ENCODE measurements around the gene ZNF18.

ZNF18 gene, protein sequence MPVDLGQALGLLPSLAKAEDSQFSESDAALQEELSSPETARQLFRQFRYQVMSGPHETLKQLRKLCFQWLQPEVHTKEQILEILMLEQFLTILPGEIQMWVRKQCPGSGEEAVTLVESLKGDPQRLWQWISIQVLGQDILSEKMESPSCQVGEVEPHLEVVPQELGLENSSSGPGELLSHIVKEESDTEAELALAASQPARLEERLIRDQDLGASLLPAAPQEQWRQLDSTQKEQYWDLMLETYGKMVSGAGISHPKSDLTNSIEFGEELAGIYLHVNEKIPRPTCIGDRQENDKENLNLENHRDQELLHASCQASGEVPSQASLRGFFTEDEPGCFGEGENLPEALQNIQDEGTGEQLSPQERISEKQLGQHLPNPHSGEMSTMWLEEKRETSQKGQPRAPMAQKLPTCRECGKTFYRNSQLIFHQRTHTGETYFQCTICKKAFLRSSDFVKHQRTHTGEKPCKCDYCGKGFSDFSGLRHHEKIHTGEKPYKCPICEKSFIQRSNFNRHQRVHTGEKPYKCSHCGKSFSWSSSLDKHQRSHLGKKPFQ

GRCh38 chr17:11997147-11997971 is at the start of gene ZNF18:
Gene ZNF18 (minus strand): TSS chr17:11997475. CDS start chr17:11992829, 4,646 bp downstream.
- peak; percentile 40 for DNase-seq

DNA sequence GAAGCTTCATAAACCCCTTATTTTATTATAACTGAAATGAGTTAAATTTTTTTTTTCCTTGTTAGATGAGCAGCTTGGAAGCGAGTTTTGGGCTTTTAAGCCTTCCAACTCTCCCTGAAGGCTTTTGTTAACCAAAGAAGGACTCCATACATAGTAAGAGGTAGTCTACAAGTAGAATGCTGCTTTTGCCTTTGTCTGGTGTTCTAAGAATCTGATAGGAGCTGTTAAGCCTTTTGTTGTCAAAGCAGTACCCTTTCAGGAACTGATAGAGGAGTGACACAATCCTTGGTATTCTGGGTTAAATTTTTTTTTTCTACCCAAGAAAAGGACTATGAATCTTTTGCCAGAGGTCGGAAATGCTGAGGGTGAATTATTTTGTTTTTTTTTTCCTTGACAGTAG is 49.5 kb upstream of the ZNF18 start:
- DNase-seq = no peak

DNA sequence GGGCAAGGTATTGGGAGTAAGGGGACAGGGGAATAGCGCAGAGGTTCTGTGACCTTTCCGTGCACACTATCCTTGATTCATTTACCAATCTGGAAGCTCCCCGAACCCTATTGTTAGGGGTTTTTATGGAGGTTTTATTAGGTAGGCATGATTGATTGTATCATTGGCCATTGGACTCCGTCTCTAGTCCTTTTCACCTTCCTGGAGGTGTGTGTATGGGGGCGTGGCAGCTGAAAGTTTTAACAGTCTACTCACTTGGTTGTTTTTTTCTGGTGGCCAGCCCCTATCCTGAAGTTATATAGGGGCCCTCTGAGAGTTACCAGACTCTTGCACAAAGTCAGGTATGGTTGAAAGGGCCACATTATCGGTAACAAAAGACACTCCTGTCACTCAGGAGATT is 46.4 kb upstream of the ZNF18 start:
- DNase-seq = no peak

DNA sequence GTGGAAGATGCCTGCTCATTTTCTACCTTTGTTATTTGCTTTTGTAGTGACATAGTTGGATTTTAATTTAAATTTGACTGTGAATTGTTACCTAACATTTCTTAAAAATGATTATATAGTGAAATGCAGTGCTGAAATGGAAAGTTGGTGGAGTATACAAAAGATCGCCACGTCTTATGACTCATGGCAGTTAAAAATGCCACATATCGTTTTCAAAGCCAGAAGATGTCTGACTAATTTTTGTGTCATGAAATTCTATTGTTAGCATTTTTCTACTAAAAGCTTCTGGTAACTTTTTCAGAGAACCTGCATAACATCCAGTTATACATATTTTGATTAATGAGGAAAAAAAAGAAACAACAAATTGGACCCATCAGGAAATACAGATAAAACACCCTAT is 44.0 kb upstream of the ZNF18 start:
- DNase-seq = no peak

- DNase-seq = no peak
These were observed 43.2 kb upstream of the ZNF18 start for GRCh38 chr17:12040478-12040877.

GRCh38 chr17:12037970-12038369 is 40.7 kb upstream of the ZNF18 start:
- DNase-seq = no peak

- no peak for DNase-seq
These were observed 38.4 kb upstream of the ZNF18 start for GRCh38 chr17:12035673-12036072.

GRCh38 chr17:12034538-12034937 is 37.3 kb upstream of the ZNF18 start:
- DNase-seq = no peak

- no peak for DNase-seq
These were observed 31.3 kb upstream of the ZNF18 start for GRCh38 chr17:12028611-12029010.

- DNase-seq = no peak
These were observed 30.4 kb upstream of the ZNF18 start for GRCh38 chr17:12027658-12028057.

DNA sequence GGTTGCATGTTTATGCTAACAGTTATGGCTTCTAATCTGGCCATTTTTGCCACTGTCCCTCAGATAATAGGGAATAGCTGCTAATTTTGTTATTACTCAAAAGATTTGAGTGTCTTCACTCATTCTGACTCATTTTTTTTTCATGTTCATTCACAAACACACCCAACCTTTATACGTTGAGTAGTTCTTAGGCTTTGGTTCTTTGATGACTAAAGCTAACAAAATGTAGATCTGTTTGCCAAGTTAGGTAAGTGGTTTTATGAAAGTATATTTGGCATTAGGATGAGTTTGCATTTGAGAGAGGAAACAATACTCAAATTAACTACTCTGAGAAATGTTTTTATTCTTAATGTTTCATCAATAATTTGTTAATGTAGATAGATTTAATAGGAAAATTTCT is 27.1 kb upstream of the ZNF18 start:
- no peak for DNase-seq

- DNase-seq = no peak
These were observed 25.0 kb upstream of the ZNF18 start for GRCh38 chr17:12022310-12022709.

DNA sequence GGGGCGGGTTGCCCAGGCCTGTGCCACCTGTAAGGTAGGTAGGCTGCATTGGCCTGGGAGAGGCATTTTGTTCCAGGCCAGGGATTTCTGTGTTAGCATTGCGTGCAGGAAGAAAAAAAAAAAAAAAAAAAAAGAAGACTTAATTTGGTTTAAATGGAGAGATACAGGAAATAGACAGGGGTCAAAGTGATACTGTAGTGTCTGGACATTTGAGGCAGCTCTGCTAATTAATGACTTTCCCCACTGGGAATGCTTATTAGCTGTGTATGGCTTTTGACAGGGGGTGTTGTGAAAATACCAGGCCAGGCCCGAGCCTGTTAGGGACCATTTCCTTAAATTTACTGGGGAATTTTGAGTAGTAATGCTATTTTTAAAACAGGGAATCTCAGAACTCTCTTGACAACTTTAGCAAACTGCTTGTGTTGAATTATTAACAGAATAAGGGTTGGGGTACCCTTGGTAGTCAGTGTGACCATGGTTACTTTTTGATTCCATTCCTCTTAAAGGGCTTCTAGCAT is 24.4 kb upstream of the ZNF18 start:
- DNase-seq = no peak

- peak; percentile 38 for DNase-seq
These were observed 23.7 kb upstream of the ZNF18 start, which contains the start of gene MAP2K4 for GRCh38 chr17:12020642-12021622. Gene MAP2K4 (plus strand): TSS chr17:12020877. CDS start chr17:12020887, 10 bp downstream.

DNA sequence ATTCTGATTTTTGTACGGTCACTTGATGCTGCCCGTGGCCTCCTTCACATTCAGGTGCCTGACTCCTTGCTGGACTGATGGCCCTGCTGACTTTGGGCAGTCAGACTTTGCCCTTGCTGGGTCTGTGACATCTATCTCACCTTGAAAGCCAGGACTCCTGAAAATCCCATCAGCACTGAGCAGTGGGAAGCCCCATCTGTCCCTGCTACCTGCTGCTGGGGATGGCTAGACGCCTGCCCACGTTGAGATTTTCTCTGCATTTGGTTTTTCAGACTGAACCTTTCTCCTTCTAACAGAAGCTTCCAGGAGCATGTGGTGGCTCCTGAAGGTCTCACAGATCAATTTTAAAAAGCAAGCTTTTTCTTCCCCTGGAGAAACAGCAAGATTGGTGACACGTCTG is 10.2 kb upstream of the ZNF18 start:
- no peak for DNase-seq

DNA sequence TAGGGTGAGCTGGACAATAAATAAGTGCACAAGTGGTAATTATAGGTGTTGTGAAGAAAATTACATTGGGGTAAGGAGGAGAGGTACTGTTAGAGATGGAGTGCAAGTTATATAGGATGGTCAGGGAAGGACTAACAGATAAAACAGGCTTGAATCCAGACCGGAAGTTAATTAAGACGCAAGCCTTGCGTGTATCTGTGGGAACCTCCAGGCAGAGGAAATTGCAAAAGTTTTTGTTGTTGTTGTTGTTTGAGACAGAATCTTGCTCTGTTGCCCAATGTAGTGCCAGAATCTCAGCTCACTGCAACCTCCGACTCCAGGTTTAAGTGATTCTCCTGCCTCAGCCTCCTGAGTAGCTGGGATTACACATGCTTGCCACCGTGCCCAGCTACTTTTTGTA is 2.4 kb upstream of the ZNF18 start:
- DNase-seq = no peak

DNA sequence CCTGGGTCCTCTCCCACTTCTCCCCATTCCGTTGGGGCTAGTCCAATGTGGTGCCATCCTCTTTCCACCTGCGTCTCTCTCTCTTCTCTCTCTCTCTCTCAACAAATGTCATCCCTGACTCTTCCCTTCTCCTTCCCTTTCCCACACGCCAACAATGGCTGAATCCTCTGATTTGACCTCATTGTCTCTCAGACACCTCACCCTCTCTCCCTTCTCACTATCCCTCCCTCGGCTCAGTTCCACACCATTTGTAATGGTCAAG is 628 bp upstream of the ZNF18 start:
- no peak for DNase-seq

DNA sequence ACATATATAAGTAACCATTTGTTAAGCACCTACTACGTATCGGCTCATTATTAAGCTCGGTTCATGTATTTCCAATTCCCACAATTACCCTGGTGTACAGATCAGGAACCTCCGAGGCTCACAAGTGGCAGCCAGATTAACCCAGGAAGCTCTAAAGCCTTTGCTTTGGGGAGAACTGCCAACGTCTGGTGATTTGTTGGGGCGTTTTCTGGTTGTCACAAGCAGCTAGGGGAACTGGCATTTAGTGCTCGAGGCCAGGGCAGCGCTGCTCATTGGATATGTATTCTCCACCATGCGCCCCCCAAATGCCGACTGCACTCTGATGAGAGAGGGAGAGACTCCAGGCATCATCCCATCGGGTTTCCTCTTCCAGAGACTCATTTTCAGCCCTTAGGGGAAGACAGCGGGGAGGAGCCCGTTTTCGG is 541 bp downstream of the ZNF18 start:
- DNase-seq = peak; percentile 11

- no peak for DNase-seq
These were observed 5.8 kb downstream of the ZNF18 start for GRCh38 chr17:11991461-11991860.

DNA sequence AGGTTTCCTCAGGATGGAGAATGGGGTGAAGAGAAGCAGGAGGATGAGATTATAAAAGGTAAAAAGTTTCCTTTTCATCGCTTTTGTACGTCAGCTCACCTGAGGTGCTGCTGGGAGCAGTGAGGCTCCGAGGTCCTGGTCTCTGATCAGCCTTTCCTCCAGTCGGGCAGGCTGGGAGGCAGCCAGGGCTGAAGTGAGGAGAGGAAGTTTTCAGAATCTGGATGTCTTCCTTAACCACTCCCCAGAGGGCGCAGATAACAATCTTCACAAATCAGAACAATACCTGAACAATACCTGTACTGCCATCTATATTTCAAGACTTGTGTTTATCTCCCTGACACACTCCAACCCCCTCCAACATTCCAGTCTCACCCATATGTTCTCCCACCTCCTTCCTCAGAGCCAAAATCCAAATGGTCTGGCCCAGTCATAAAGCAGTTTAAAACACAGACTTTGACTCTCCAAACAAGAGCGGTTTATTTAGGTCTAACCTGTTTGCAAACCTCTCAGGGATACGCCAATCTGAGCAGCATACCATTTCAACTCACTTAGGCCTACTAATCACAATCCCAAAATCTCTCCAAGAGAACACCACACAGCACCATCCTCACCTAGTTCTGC is 6.8 kb downstream of the ZNF18 start:
- no peak for DNase-seq

DNA sequence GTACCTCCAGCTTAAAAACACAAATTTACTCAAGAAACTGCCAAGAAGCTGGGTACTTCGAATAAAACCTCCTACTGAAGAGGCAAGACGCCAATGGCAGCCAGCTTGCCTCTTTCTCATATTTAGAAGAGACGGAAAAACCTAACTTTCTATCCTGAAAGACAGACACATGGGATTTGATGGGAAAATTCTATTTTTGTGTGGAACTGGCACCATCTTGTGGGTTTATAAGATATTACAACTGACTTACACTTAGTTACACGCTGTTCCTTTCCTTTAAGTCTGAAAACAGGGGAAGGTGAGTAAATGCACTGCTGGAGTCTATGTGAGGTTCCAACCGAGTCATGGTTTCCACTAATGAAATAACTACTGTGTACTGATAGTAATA is 10.3 kb downstream of the ZNF18 start:
- peak; percentile 2 for DNase-seq

Data from NCI-H524 treated with DMSO at 0.1 percent for 48 hours (cell line).